Heart left ventricle (tissue), 16 donors: ENCODE data around the gene RPS14. TPM values are rescaled to one million over a fixed set of nuclear protein-coding genes. Genes with fewer than 3 reads are reported as not detected.
"Not testable (repeated sequence)": the region's sequence is repeated elsewhere in the genome, so short reads cannot be mapped to it uniquely, and the experiment has no call there.

Experiments used
- ATAC-seq, 4 donors: fragments of 200-7000 bp; cut with Tn5 transposase; one replicate each; pipeline ENCODE4 v1.9.1; 2020 to 2022; ENCODE audit warnings: moderate library complexity in 4 of 4, mild to moderate bottlenecking in 3 of 4, moderate number of reproducible peaks in 1 of 4
- DNase-seq, 5 donors: peaks; one replicate each; pipeline ENCODE4 v3.0.0-alpha.2; 2020
- H3K27ac ChIP-seq, 12 donors: fragments of 200-600 bp; sonication (generic) in 4 of 12; one replicate each; pipeline versions ENCODE4 v1.5.0 to v1.8.0; 2016 to 2022; ENCODE audit warnings: mild to moderate bottlenecking in 2 of 12
- H3K27me3 ChIP-seq, 9 donors: fragments of 200-600 bp; sonication (generic) in 2 of 9; one replicate each; pipeline versions ENCODE4 v1.5.1 to v1.8.0; 2016 to 2022; ENCODE audit warnings: mild to moderate bottlenecking in 3 of 9
- H3K36me3 ChIP-seq, 9 donors: fragments of 200-600 bp; sonication (generic) in 2 of 9; one replicate each; pipeline versions ENCODE4 v1.5.0 to v1.8.0; 2018 to 2022; ENCODE audit warnings: mild to moderate bottlenecking in 2 of 9
- H3K4me1 ChIP-seq, 12 donors: fragments of 200-600 bp; sonication (generic) in 4 of 12; one replicate each; pipeline versions ENCODE4 v1.5.0 to v1.8.0; 2016 to 2022; ENCODE audit warnings: mild to moderate bottlenecking in 3 of 12
- H3K4me3 ChIP-seq, 12 donors: fragments of 200-600 bp; sonication (generic) in 4 of 12; one replicate each; pipeline versions ENCODE4 v1.5.0 to v1.8.0; 2017 to 2022; ENCODE audit warnings: mild to moderate bottlenecking in 9 of 12, moderate library complexity in 4 of 12
- H3K9me3 ChIP-seq, 12 donors: fragments of 200-600 bp; sonication (generic) in 4 of 12; one replicate each; pipeline versions ENCODE4 v1.5.0 to v1.8.0; 2016 to 2022; ENCODE audit warnings: mild to moderate bottlenecking in 1 of 12
- POLR2A ChIP-seq, 2 donors: fragments of 450-650 bp; IDR thresholded peaks; one replicate each; pipeline ENCODE4 v1.6.1; 2017; ENCODE audit warnings: antibody characterized with exemption in 2 of 2, mild to moderate bottlenecking in 2 of 2, moderate library complexity in 2 of 2
- WGBS, 4 donors: extraction: QIAGEN DNeasy Blood & Tissue Kit in 2 of 4; methylation state at CpG; one replicate each; pipeline versions ENCODE4 v1.1.5 to v1.1.7; 2013 to 2018; 5-methylcytosine and 5-hydroxymethylcytosine counted together
- intact Hi-C, 10 donors: fragments of 100-400 bp; cut with DNase I; formaldehyde crosslinking; loops; one replicate each; pipeline versions ENCODE4 v1.11.1 to v1.14.2; 2022
- polyA plus RNA-seq, 2 donors: library from polyadenylated mRNA; stranded (reverse); fragments of 200-250 nt; gene quantifications; one replicate each; pipeline ENCODE4 v1.2.3, GENCODE V29; 2013
- total RNA-seq, 9 donors: library from RNA; depleted of rRNA in 2 of 9; stranded (reverse); fragments of >200 nt in 2 of 9; fragmentation: NEBNext Ultra II Directional in 3 of 9; extraction: Animal tissue kit (Norgen Biotek cat#: 25700) in 3 of 9; gene quantifications; one replicate each; pipeline versions ENCODE4 v1.1.0 to v1.2.4, GENCODE V29; 2016 to 2023
- TF ChIP-seq, protein P1 (sequence below), 12 donors: fragments of 200-600 bp; sonication (generic) in 4 of 12; IDR thresholded peaks; one replicate each; pipeline versions ENCODE4 v1.5.0 to v1.8.0; 2018 to 2022; ENCODE audit warnings: antibody characterized with exemption in 12 of 12, mild to moderate bottlenecking in 5 of 12
- donor health status: ischemic (EF 13 %, LVEDD 7.1; RV severe dilation, severe dysfunction).
- donor health status: healthy with polysubstance abuse.
- donor health status: DM: no; HTN: yes; CAD: no.
- donor health status: DM: no; HTN: no; CAD: no.
- donor health status: ischemic (EF 25% LVEDD 6.9; RV normal size, moderate dysfunction).
- donor health status: ischemic (EF 25% LVEDD 5.7; RV mildly dilated, moderate dysfunction).
- donor health status: healthy.
- donor health status: DM: yes; HTN: yes; CAD: no.
- donor health status: ischemic (EF 35%, LVEDD 5.7; RV mildly dilated, moderate dysfunction).
- donor health status: nonischemic (EF 11% LVEDD 7.7; RV severe dilation, severe dysfunction).
- donor health status: DM: yes; HTN: yes; CAD: no.
- donor health status: PGD.
- donor health status: ischemic (EF 29% LVEDD 5.4; RV normal size, mild dysfunction).
- donor health status: nonischemic (EF 23%, LVEDD 6.1; RV moderate dilation, normal function).

The RPS14 gene
- total and polyA plus RNA-seq, 11 donors = 1,031 to 3,474 (median 1,358) TPM

DNA sequence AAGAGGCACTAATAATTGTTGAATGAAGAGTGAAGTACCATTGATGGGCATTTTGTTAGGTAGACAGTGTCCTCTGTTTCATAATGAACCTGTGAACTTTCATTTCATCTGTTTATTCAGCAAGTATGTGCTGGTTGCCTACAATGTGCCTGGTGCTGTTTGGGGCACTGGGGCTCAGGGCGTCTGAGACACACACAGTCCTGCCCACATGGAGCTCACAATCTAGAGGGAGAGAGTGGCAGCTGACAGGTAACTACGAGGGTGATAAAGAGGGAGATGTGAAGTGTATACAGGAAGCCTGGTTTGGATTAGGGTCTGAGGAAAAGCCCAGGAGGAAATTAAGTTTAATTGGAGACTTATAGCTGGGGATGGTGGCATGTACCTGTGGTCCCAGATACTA, 29.9 kb upstream of the RPS14 start:
- no peak for ATAC-seq
- 70 to 77% (median 77%) methylated on average over 2 of the region's 2 CpGs for WGBS, 4 donors

DNA sequence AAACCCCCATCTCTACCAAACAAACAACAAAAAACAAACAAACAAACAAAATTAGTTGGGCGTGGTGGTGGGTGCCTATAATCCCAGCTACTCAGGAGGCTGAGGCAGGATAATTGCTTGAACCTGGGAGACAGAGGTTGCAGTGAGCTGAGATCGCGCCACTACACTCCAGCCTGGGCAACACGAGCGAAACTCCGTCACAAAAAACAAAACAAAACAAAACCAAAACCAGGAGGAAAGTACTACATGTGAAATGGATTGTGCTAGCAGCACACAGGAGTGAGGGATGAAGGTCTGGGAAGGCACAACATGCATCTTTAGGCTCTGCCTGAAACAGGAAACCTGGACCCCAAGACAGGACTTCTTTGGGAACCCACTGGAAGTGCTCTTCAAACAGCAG, 27.0 kb upstream of the RPS14 start:
- H3K4me1 ChIP-seq = peaks cover 0 to 20% (median 0%) of the 10 kb centered on the region in 12 donors
- H3K27ac ChIP-seq, H3K27me3 ChIP-seq, ATAC-seq, H3K4me3 ChIP-seq, intact Hi-C loops, H3K9me3 ChIP-seq, H3K36me3 ChIP-seq, DNase-seq: not testable (repeated sequence)
- WGBS, 4 donors = 88 to 93% (median 90%) methylated on average over 6 of the region's 6 CpGs

More for the DNA sequence above, 29.9 kb upstream of the RPS14 start:
- no peak overlapping the region for H3K27ac ChIP-seq
- H3K4me3 ChIP-seq = no peak overlapping the region
- H3K27me3 ChIP-seq = no peaks in the 10 kb centered on the region
- no peaks in the 10 kb centered on the region for H3K36me3 ChIP-seq
- TF ChIP-seq, protein P1, sequence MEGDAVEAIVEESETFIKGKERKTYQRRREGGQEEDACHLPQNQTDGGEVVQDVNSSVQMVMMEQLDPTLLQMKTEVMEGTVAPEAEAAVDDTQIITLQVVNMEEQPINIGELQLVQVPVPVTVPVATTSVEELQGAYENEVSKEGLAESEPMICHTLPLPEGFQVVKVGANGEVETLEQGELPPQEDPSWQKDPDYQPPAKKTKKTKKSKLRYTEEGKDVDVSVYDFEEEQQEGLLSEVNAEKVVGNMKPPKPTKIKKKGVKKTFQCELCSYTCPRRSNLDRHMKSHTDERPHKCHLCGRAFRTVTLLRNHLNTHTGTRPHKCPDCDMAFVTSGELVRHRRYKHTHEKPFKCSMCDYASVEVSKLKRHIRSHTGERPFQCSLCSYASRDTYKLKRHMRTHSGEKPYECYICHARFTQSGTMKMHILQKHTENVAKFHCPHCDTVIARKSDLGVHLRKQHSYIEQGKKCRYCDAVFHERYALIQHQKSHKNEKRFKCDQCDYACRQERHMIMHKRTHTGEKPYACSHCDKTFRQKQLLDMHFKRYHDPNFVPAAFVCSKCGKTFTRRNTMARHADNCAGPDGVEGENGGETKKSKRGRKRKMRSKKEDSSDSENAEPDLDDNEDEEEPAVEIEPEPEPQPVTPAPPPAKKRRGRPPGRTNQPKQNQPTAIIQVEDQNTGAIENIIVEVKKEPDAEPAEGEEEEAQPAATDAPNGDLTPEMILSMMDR (IDR thresholded peaks at IDR 0.05) = no peak
- TF ChIP-seq POLR2A (IDR thresholded peaks at IDR 0.05) = no peak
- H3K4me1 ChIP-seq = peaks cover 0 to 13% (median 0%) of the 10 kb centered on the region in 12 donors
- no peak for DNase-seq
- intact Hi-C loops = no loop called here
- no peaks in the 10 kb centered on the region for H3K9me3 ChIP-seq

DNA sequence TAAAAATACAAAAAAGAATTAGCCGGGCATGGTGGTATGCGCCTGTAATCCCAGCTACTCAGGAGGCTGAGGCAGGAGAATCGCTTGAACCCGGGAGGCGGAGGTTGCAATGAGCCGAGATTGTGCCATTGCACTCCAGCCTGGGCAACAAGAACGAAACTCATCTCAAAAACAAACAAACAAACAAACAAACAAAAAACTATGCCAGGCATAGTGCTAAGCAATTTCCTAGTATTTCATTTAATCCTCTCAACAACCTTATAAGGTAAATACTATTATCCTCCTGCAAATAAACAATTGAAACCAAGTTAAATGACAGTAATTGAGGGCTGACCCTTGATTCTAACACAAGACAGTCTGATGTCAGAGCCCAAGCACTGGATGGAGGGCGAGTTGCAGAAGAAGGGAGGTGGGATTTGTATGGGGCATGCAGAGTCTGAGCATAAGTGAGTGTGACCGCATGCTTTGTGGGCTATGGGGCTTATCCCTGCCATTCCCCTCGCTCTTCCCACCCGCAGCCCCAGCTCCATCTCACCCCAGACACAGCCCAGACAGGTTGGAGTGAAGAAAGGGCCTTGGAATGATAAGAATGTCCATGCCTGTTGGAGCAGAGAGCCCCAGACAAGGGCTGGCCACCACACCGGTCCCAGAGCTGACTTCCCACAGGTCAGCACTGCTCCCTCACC, 24.3 kb upstream of the RPS14 start:
- Histone ChIP-seq H3K27ac (no peak overlapping the region), H3K4me1 (peaks cover 0 to 20% (median 0%) of the 10 kb centered on the region in 12 donors), H3K27me3 (no peaks in the 10 kb centered on the region), H3K4me3 (no peak overlapping the region), H3K36me3 (no peaks in the 10 kb centered on the region), H3K9me3 (no peaks in the 10 kb centered on the region)
- ATAC-seq = no peak
- no peak for DNase-seq
- intact Hi-C loops = no loop called here
- WGBS, 4 donors = 89 to 92% (median 91%) methylated on average over 12 of the region's 12 CpGs
- no peak for TF ChIP-seq POLR2A (IDR thresholded peaks at IDR 0.05)
- TF ChIP-seq, protein P1 (IDR thresholded peaks at IDR 0.05) = no peak

DNA sequence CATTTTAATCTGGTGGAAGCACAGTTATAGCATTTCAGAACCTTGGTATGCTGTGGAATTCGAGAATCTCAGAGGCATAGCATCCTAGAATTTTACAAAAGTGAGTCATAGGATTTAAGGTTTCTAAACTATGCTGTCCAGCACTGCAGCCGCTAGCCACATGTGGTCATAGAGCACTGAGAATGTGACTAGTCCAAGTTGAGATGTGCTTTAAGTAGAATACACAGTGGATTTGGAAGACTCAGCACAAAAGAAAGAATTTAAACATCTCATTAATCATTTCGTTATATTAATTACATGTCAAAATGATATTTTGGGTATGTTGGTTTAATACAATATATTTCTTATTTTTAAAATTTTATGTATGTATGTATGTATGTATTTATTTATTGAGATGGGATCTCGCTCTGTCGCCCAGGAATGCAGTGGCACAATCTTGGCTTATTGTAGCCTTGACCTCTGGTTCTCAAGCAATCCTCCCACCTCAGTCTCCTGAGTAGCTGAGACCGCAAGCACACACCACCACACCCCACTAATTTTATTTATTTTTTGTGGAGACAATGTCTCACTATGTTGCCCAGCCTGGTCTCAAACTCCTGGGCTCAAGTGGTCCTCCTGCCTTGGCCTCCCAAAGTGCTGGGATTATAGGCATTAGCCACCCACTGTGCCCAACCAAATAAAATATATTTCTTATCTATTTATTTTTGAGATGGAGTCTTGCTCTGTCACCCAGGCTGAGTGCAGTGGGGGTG, 20.4 kb upstream of the RPS14 start:
- 81 to 87% (median 86%) methylated on average over 6 of the region's 6 CpGs for WGBS, 4 donors
- TF ChIP-seq POLR2A (IDR thresholded peaks at IDR 0.05) = no peak
- TF ChIP-seq, protein P1 (IDR thresholded peaks at IDR 0.05) = no peak
- H3K36me3 ChIP-seq = no peaks in the 10 kb centered on the region
- peaks cover 0 to 23% (median 8%) of the 10 kb centered on the region in 12 donors for H3K4me1 ChIP-seq
- no peaks in the 10 kb centered on the region for H3K27me3 ChIP-seq
- no peak overlapping the region for H3K27ac ChIP-seq
- H3K4me3 ChIP-seq = no peak overlapping the region
- DNase-seq = no peak
- no peak for ATAC-seq
- intact Hi-C loops = loop anchor here in 6 of 10 donors (10.0 kb wide), 3 partner anchors 185 to 375 kb away; partner anchors contain the start of gene IRGM (in 1 of the 6)
- H3K9me3 ChIP-seq = no peaks in the 10 kb centered on the region
